ENCODE measurements around the gene GMFB. TPM values are rescaled to one million over a fixed set of nuclear protein-coding genes. Genes with fewer than 3 reads are reported as not detected.

Gene GMFB
- total and polyA plus RNA-seq, 2 donors (not counting 3 experiments of a cell fraction or from before 2014, with no cell fraction given), result 10.1 to 52.0 TPM

DNA sequence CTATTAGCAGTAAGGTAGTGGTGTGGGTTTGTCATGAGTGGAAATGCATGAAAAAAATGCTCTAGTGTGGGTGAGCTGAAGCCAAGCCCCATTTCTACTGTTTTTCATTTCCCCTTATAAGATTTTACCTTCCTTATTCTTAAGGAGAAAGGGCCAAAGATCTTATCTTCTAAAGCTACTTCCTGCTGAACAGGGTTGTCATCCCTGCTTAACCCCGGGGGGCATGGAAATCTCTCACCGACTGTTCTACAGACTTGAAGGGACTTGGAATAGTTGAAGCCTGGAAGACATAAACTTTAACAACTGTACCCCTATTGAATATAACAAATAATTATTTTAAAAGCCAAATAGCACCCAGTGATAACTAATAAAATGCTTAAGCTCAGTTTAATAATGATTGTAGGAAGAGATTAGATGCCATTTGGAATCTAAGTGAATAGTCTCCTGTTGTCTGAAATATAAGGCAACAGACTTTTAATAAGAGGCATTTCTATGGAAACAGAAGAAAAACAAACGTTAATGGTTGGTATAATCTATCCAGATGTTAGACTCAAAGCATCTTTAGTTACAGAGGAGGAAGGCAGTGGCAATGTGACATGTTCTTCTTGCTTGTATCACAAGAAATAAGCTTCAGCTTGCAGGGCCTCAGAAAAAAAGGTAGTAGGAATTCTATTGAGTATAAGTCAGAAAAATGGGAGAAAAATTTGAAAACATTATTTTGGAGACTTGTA lies 1.8 kb upstream of the GMFB start:
- no peak overlapping the region for H3K4me3 ChIP-seq (replicated peaks in 1 of 3; ENCODE audit: insufficient read depth in 1 of 3, low read depth in 1 of 3, low read length in 3 of 3)
- H3K4me1 ChIP-seq (ENCODE audit: control insufficient read depth, extremely low read depth, insufficient read depth, low read length), result peaks cover 13% of the 10 kb centered on the region
- no peaks in the 10 kb centered on the region for H3K9me1 ChIP-seq (replicated peaks; ENCODE audit: control insufficient read depth, extremely low read depth, insufficient read depth, low read length)
- dilution Hi-C loops (cut with MboI; ENCODE audit: extremely low pct_ligation_motif_present, low sequenced_read_pairs) (no loop called here), intact Hi-C loops (cut with micrococcal nuclease) (no loop called here)
- TF ChIP-seq JUN (IDR thresholded peaks at IDR 0.05; ENCODE audit: borderline replicate concordance, insufficient read depth, insufficient read length, low read depth) (no peak), GATA2 (IDR thresholded peaks at IDR 0.05; ENCODE audit: insufficient read depth, insufficient read length, low read depth, low read length) (peak; percentile 67), MYC (IDR thresholded peaks at IDR 0.05; ENCODE audit: low read depth, low read length) (no peak)
- TF ChIP-seq, protein P1, sequence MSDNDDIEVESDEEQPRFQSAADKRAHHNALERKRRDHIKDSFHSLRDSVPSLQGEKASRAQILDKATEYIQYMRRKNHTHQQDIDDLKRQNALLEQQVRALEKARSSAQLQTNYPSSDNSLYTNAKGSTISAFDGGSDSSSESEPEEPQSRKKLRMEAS (IDR thresholded peaks at IDR 0.05; ENCODE audit: insufficient read depth, insufficient read length), result no peak
- H3K9me3 ChIP-seq (replicated peaks; ENCODE audit: control insufficient read depth, insufficient read depth, low read length), result no peaks in the 10 kb centered on the region
- no TSS peak for BruUV-seq (replicated peaks)
- ChIA-PET CTCF (interaction anchor here (1.1 kb wide), 1 partner anchor 19 kb away, joined by 6 read pairs; the partner anchor contains the start of gene CGRRF1), POLR2A (no interaction called here)
- H4K20me1 ChIP-seq (replicated peaks; ENCODE audit: control insufficient read depth, extremely low read depth, insufficient read depth, low read length), result no peaks in the 10 kb centered on the region
- DNase-seq (ENCODE audit: low read depth, low spot score) (no peak), FAIRE-seq (no peak)
- H3K36me3 ChIP-seq (ENCODE audit: control insufficient read depth in 2 of 2, extremely low read depth in 1 of 2, insufficient read depth in 2 of 2, low read length in 2 of 2), result no peaks in the 10 kb centered on the region
- H2AFZ ChIP-seq (ENCODE audit: low read depth, low read length), result no peak overlapping the region
- H3K79me2 ChIP-seq (ENCODE audit: control insufficient read depth, insufficient read depth, low read length), result peaks cover 19% of the 10 kb centered on the region
- no peak overlapping the region for H3K4me2 ChIP-seq (ENCODE audit: insufficient read depth, low read length)
- H3K9ac ChIP-seq (replicated peaks; ENCODE audit: extremely low read depth, insufficient read depth, low read length), result no peak overlapping the region
- H3K27me3 ChIP-seq (ENCODE audit: control insufficient read depth in 2 of 2, insufficient read depth in 2 of 2, low read length in 2 of 2), result no peaks in the 10 kb centered on the region
- no peak overlapping the region for H3K27ac ChIP-seq (ENCODE audit: insufficient read depth, low read depth, low read length)

DNA sequence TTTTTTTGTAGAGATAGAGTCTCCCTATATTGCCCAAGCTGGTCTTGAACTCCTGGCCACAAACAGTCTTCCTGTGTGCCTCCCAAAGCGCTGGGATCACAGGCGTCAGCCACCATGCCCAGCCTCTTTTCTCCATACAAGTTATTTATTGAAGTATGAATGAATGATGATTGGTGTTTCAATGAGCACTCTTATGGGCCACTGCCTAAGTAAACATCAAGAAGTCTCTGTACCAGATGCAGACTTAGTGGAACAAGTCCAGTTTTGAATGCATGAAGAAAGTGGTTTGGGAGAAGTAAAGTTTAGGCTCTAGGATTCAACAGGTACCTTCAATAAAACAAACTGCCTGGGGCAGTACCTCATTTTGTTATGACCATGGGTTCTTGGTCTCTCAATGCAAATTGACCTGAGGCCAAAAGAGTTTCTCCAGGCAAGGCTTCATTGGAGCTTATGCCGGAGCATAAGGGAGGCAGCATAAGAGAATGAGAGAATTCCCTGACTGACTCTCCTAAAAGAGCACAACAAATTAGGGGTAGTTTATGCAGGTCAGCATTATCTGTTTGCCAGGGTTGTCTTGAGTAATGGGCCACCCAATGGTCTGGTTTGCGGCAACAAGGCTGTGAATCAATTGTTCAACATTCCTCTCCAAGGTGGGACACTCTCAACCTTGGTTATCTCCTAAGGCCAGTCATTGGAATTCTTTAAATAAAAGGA lies 1.1 kb upstream of the GMFB start:
- H3K4me1 ChIP-seq (ENCODE audit: control insufficient read depth, extremely low read depth, insufficient read depth, low read length), result peaks cover 13% of the 10 kb centered on the region
- no peak overlapping the region for H3K4me3 ChIP-seq (replicated peaks in 1 of 3; ENCODE audit: insufficient read depth in 1 of 3, low read depth in 1 of 3, low read length in 3 of 3)
- dilution Hi-C loops (cut with MboI; ENCODE audit: extremely low pct_ligation_motif_present, low sequenced_read_pairs), result no loop called here
- CTCF ChIA-PET, result no interaction called here
- no peaks in the 10 kb centered on the region for H3K9me1 ChIP-seq (replicated peaks; ENCODE audit: control insufficient read depth, extremely low read depth, insufficient read depth, low read length)
- no peaks in the 10 kb centered on the region for H3K27me3 ChIP-seq (ENCODE audit: control insufficient read depth in 2 of 2, insufficient read depth in 2 of 2, low read length in 2 of 2)
- H2AFZ ChIP-seq (ENCODE audit: low read depth, low read length), result no peak overlapping the region
- no peaks in the 10 kb centered on the region for H4K20me1 ChIP-seq (replicated peaks; ENCODE audit: control insufficient read depth, extremely low read depth, insufficient read depth, low read length)
- no TSS peak for BruUV-seq (replicated peaks)
- POLR2A ChIA-PET, result no interaction called here
- DNase-seq (ENCODE audit: low read depth, low spot score) (no peak), FAIRE-seq (no peak)
- H3K9me3 ChIP-seq (replicated peaks; ENCODE audit: control insufficient read depth, insufficient read depth, low read length), result no peaks in the 10 kb centered on the region
- TF ChIP-seq, protein P1 (IDR thresholded peaks at IDR 0.05; ENCODE audit: insufficient read depth, insufficient read length), result no peak
- no peak for TF ChIP-seq POLR2AphosphoS5 (IDR thresholded peaks at IDR 0.05; ENCODE audit: insufficient read depth, low read depth, low read length)
- TF ChIP-seq, protein P2, sequence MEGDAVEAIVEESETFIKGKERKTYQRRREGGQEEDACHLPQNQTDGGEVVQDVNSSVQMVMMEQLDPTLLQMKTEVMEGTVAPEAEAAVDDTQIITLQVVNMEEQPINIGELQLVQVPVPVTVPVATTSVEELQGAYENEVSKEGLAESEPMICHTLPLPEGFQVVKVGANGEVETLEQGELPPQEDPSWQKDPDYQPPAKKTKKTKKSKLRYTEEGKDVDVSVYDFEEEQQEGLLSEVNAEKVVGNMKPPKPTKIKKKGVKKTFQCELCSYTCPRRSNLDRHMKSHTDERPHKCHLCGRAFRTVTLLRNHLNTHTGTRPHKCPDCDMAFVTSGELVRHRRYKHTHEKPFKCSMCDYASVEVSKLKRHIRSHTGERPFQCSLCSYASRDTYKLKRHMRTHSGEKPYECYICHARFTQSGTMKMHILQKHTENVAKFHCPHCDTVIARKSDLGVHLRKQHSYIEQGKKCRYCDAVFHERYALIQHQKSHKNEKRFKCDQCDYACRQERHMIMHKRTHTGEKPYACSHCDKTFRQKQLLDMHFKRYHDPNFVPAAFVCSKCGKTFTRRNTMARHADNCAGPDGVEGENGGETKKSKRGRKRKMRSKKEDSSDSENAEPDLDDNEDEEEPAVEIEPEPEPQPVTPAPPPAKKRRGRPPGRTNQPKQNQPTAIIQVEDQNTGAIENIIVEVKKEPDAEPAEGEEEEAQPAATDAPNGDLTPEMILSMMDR (IDR thresholded peaks at IDR 0.05; ENCODE audit: extremely low read depth in 1 of 2, insufficient read depth in 1 of 2, low read depth in 1 of 2, low read length in 2 of 2), result no peak
- no peak for TF ChIP-seq GATA2 (IDR thresholded peaks at IDR 0.05; ENCODE audit: insufficient read depth, insufficient read length, low read depth, low read length)
- TF ChIP-seq MYC (IDR thresholded peaks at IDR 0.05; ENCODE audit: low read depth, low read length), result no peak
- no peak for TF ChIP-seq POLR2A (IDR thresholded peaks at IDR 0.05; ENCODE audit: low read depth, low read length)
- TF ChIP-seq EZH2 (IDR thresholded peaks at IDR 0.05; ENCODE audit: borderline replicate concordance, low read depth, low read length, severe bottlenecking), result no peak
- TF ChIP-seq FOS (IDR thresholded peaks at IDR 0.05; ENCODE audit: borderline replicate concordance, insufficient read depth, low read length), result no peak
- no peak for TF ChIP-seq JUN (IDR thresholded peaks at IDR 0.05; ENCODE audit: borderline replicate concordance, insufficient read depth, insufficient read length, low read depth)
- no peak overlapping the region for H3K9ac ChIP-seq (replicated peaks; ENCODE audit: extremely low read depth, insufficient read depth, low read length)
- intact Hi-C loops (cut with micrococcal nuclease), result loop anchor here (2.0 kb wide), 1 partner anchor 75 kb away; no protein-coding TSS in a partner anchor
- no peak overlapping the region for H3K27ac ChIP-seq (ENCODE audit: insufficient read depth, low read depth, low read length)
- no peak overlapping the region for H3K4me2 ChIP-seq (ENCODE audit: insufficient read depth, low read length)
- H3K36me3 ChIP-seq (ENCODE audit: control insufficient read depth in 2 of 2, extremely low read depth in 1 of 2, insufficient read depth in 2 of 2, low read length in 2 of 2), result no peaks in the 10 kb centered on the region
- H3K79me2 ChIP-seq (ENCODE audit: control insufficient read depth, insufficient read depth, low read length), result peaks cover 23% of the 10 kb centered on the region
